Stimulated activated memory B cell treated with anti-CD40 and anti-IgM and Interleukin-4, amounts not matched to agents 10 μg/mL and 1 μg/mL and 100 μg/mL, for 72 hours (primary cell): Measurements from ENCODE around the gene SLC37A3.
"Not testable (repeated sequence)": the region's sequence is repeated elsewhere in the genome, so short reads cannot be mapped to it uniquely, and the experiment has no call there.

Experiments used
- ATAC-seq: fragments of 150-1000 bp; cut with Tn5 transposase; 2 replicates; pipeline ENCODE4 v1.10.0; 2021
- H3K27ac Mint-ChIP-seq: one replicate; pipeline ENCODE4 v1.8.0; 2022; ENCODE audit warnings: mild to moderate bottlenecking, mixed read lengths
- H3K27me3 Mint-ChIP-seq: one replicate; pipeline ENCODE4 v1.8.0; 2022; ENCODE audit warnings: mixed read lengths
- H3K36me3 Mint-ChIP-seq: one replicate; pipeline ENCODE4 v1.8.0; 2022; ENCODE audit warnings: mixed read lengths
- H3K4me1 Mint-ChIP-seq: one replicate; pipeline ENCODE4 v1.8.0; 2022; ENCODE audit warnings: mixed read lengths
- H3K4me3 Mint-ChIP-seq: one replicate; pipeline ENCODE4 v1.8.0; 2022; ENCODE audit warnings: mild to moderate bottlenecking, moderate library complexity, mixed read lengths
- H3K9me3 Mint-ChIP-seq: one replicate; pipeline ENCODE4 v1.8.0; 2022; ENCODE audit warnings: mixed read lengths

Gene SLC37A3

GRCh38 chr7:140342727-140343514 lies 55.4 kb downstream of the SLC37A3 start:
- no peak overlapping the region for H3K27ac Mint-ChIP-seq
- H3K36me3 Mint-ChIP-seq = peaks cover 57% of the 10 kb centered on the region
- H3K4me1 Mint-ChIP-seq = peaks cover 5% of the 10 kb centered on the region

GRCh38 chr7:140338959-140339358 lies 59.4 kb downstream of the SLC37A3 start:
- not testable (repeated sequence) for H3K4me3 Mint-ChIP-seq, H3K9me3 Mint-ChIP-seq, ATAC-seq, H3K27ac Mint-ChIP-seq, H3K27me3 Mint-ChIP-seq, H3K4me1 Mint-ChIP-seq
- peaks cover 62% of the 10 kb centered on the region for H3K36me3 Mint-ChIP-seq

More at GRCh38 chr7:140342727-140343514, 55.4 kb downstream of the SLC37A3 start:
- peak; percentile 55 for ATAC-seq
- no peak overlapping the region for H3K4me3 Mint-ChIP-seq
- H3K27me3 Mint-ChIP-seq = no peaks in the 10 kb centered on the region
- no peaks in the 10 kb centered on the region for H3K9me3 Mint-ChIP-seq

GRCh38 chr7:140334341-140335057 lies 63.8 kb downstream of the SLC37A3 start:
- Mint-ChIP-seq H3K4me3 (no peak overlapping the region), H3K27ac (no peak overlapping the region), H3K27me3 (no peaks in the 10 kb centered on the region), H3K9me3 (no peaks in the 10 kb centered on the region), H3K4me1 (no peaks in the 10 kb centered on the region), H3K36me3 (peaks cover 39% of the 10 kb centered on the region)
- ATAC-seq = no peak

GRCh38 chr7:140333686-140334085 lies 64.6 kb downstream of the SLC37A3 start:
- Mint-ChIP-seq H3K27me3 (no peaks in the 10 kb centered on the region), H3K9me3 (no peaks in the 10 kb centered on the region), H3K4me1 (no peaks in the 10 kb centered on the region), H3K27ac (no peak overlapping the region), H3K4me3 (no peak overlapping the region), H3K36me3 (peaks cover 38% of the 10 kb centered on the region)
- ATAC-seq = no peak

GRCh38 chr7:140333223-140333622 lies 65.1 kb downstream of the SLC37A3 start:
- no peak for ATAC-seq
- H3K9me3 Mint-ChIP-seq = no peaks in the 10 kb centered on the region
- no peaks in the 10 kb centered on the region for H3K4me1 Mint-ChIP-seq
- H3K27ac Mint-ChIP-seq = no peak overlapping the region
- peaks cover 38% of the 10 kb centered on the region for H3K36me3 Mint-ChIP-seq
- H3K4me3 Mint-ChIP-seq = no peak overlapping the region
- H3K27me3 Mint-ChIP-seq = no peaks in the 10 kb centered on the region

- peaks cover 32% of the 10 kb centered on the region for H3K36me3 Mint-ChIP-seq
- no peak for ATAC-seq
- no peaks in the 10 kb centered on the region for H3K9me3 Mint-ChIP-seq
- no peaks in the 10 kb centered on the region for H3K27me3 Mint-ChIP-seq
- H3K4me1 Mint-ChIP-seq = no peaks in the 10 kb centered on the region
- no peak overlapping the region for H3K27ac Mint-ChIP-seq
- H3K4me3 Mint-ChIP-seq = no peak overlapping the region
These were observed 67.7 kb downstream of the SLC37A3 start for GRCh38 chr7:140330595-140330994.

- no peak overlapping the region for H3K4me3 Mint-ChIP-seq
- ATAC-seq = no peak
- H3K9me3 Mint-ChIP-seq = no peaks in the 10 kb centered on the region
- H3K27ac Mint-ChIP-seq = no peak overlapping the region
- no peaks in the 10 kb centered on the region for H3K27me3 Mint-ChIP-seq
- peaks cover 32% of the 10 kb centered on the region for H3K36me3 Mint-ChIP-seq
- no peaks in the 10 kb centered on the region for H3K4me1 Mint-ChIP-seq
These were observed 68.2 kb downstream of the SLC37A3 start for GRCh38 chr7:140330128-140330527.

- peaks cover 11% of the 10 kb centered on the region for H3K36me3 Mint-ChIP-seq
- H3K27me3 Mint-ChIP-seq = no peaks in the 10 kb centered on the region
- ATAC-seq = no peak
- no peak overlapping the region for H3K27ac Mint-ChIP-seq
- H3K4me3 Mint-ChIP-seq = no peak overlapping the region
- H3K4me1 Mint-ChIP-seq = no peaks in the 10 kb centered on the region
- H3K9me3 Mint-ChIP-seq = no peaks in the 10 kb centered on the region
These were observed 71.1 kb downstream of the SLC37A3 start for GRCh38 chr7:140327261-140327661.

- Mint-ChIP-seq H3K27ac (no peak overlapping the region), H3K9me3 (no peaks in the 10 kb centered on the region), H3K27me3 (no peaks in the 10 kb centered on the region), H3K36me3 (peaks cover 3% of the 10 kb centered on the region), H3K4me1 (no peaks in the 10 kb centered on the region), H3K4me3 (no peak overlapping the region)
- ATAC-seq = peak; percentile 67
These were observed 72.0 kb downstream of the SLC37A3 start for GRCh38 chr7:140326116-140326928.

- no peak overlapping the region for H3K27ac Mint-ChIP-seq
- H3K27me3 Mint-ChIP-seq = no peaks in the 10 kb centered on the region
- ATAC-seq = no peak
- no peaks in the 10 kb centered on the region for H3K4me1 Mint-ChIP-seq
- H3K4me3 Mint-ChIP-seq = no peak overlapping the region
- no peaks in the 10 kb centered on the region for H3K36me3 Mint-ChIP-seq
- no peaks in the 10 kb centered on the region for H3K9me3 Mint-ChIP-seq
These were observed 72.7 kb downstream of the SLC37A3 start for GRCh38 chr7:140325600-140325999.

GRCh38 chr7:140324714-140325113 lies 73.6 kb downstream of the SLC37A3 start:
- no peaks in the 10 kb centered on the region for H3K27me3 Mint-ChIP-seq
- H3K4me3 Mint-ChIP-seq = no peak overlapping the region
- no peak overlapping the region for H3K27ac Mint-ChIP-seq
- H3K36me3 Mint-ChIP-seq = no peaks in the 10 kb centered on the region
- no peaks in the 10 kb centered on the region for H3K9me3 Mint-ChIP-seq
- H3K4me1 Mint-ChIP-seq = no peaks in the 10 kb centered on the region
- ATAC-seq = no peak

- Mint-ChIP-seq H3K27me3 (peaks cover 13% of the 10 kb centered on the region), H3K4me3 (no peak overlapping the region), H3K9me3 (no peaks in the 10 kb centered on the region), H3K4me1 (no peaks in the 10 kb centered on the region), H3K36me3 (no peaks in the 10 kb centered on the region), H3K27ac (no peak overlapping the region)
- ATAC-seq = no peak
These were observed 75.6 kb downstream of the SLC37A3 start for GRCh38 chr7:140322759-140323158.

GRCh38 chr7:140320078-140320477 lies 78.3 kb downstream of the SLC37A3 start:
- H3K9me3 Mint-ChIP-seq, ATAC-seq, H3K4me3 Mint-ChIP-seq, H3K27ac Mint-ChIP-seq, H3K36me3 Mint-ChIP-seq, H3K4me1 Mint-ChIP-seq: not testable (repeated sequence)
- H3K27me3 Mint-ChIP-seq = peaks cover 39% of the 10 kb centered on the region

- Mint-ChIP-seq H3K4me1 (peaks cover under 1% of the 10 kb centered on the region), H3K4me3 (no peak overlapping the region), H3K9me3 (peaks cover 2% of the 10 kb centered on the region), H3K27me3 (peaks cover 55% of the 10 kb centered on the region), H3K27ac (no peak overlapping the region), H3K36me3 (peaks cover 2% of the 10 kb centered on the region)
- no peak for ATAC-seq
These were observed 80.3 kb downstream of the SLC37A3 start for GRCh38 chr7:140317999-140318398.

- peaks cover 6% of the 10 kb centered on the region for H3K9me3 Mint-ChIP-seq
- peaks cover 6% of the 10 kb centered on the region for H3K36me3 Mint-ChIP-seq
- ATAC-seq = no peak
- no peak overlapping the region for H3K4me3 Mint-ChIP-seq
- no peak overlapping the region for H3K27ac Mint-ChIP-seq
- peaks cover 4% of the 10 kb centered on the region for H3K4me1 Mint-ChIP-seq
- peaks cover 59% of the 10 kb centered on the region for H3K27me3 Mint-ChIP-seq
These were observed 80.7 kb downstream of the SLC37A3 start for GRCh38 chr7:140317597-140317996.
